ENCODE results near the gene GHDC.

DNA sequence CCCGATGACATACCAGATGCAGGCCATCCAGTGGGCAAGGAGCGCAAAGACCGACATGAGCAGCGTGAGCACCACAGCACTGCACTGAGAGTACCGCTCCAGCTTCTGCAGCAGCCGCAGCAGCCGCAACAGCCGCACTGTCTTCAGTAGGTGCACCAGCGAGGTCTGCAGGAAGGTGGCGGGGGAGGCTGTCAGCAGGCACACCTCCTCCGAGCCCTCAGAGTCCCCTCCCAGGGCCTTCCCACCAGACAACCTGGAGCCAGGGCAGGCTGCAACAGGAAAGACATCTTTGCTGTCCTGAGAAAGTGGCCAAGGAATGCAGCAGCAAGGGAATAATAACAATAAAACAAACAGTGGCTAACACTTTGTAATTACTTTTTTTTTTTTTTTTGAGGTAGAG is 22.5 kb downstream of the GHDC start:
- TF ChIP-seq, protein P1, sequence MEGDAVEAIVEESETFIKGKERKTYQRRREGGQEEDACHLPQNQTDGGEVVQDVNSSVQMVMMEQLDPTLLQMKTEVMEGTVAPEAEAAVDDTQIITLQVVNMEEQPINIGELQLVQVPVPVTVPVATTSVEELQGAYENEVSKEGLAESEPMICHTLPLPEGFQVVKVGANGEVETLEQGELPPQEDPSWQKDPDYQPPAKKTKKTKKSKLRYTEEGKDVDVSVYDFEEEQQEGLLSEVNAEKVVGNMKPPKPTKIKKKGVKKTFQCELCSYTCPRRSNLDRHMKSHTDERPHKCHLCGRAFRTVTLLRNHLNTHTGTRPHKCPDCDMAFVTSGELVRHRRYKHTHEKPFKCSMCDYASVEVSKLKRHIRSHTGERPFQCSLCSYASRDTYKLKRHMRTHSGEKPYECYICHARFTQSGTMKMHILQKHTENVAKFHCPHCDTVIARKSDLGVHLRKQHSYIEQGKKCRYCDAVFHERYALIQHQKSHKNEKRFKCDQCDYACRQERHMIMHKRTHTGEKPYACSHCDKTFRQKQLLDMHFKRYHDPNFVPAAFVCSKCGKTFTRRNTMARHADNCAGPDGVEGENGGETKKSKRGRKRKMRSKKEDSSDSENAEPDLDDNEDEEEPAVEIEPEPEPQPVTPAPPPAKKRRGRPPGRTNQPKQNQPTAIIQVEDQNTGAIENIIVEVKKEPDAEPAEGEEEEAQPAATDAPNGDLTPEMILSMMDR (IDR thresholded peaks at IDR 0.05) = no peak
- TF ChIP-seq POLR2A (IDR thresholded peaks at IDR 0.05) (no peak), EP300 (IDR thresholded peaks at IDR 0.05) (no peak)
